Measurements from ENCODE around the gene ARVCF. TPM values are rescaled to one million over a fixed set of nuclear protein-coding genes. Genes with fewer than 3 reads are reported as not detected.

Gene ARVCF
- total RNA-seq, 1 donor from 2014 or later, result 101 TPM

DNA sequence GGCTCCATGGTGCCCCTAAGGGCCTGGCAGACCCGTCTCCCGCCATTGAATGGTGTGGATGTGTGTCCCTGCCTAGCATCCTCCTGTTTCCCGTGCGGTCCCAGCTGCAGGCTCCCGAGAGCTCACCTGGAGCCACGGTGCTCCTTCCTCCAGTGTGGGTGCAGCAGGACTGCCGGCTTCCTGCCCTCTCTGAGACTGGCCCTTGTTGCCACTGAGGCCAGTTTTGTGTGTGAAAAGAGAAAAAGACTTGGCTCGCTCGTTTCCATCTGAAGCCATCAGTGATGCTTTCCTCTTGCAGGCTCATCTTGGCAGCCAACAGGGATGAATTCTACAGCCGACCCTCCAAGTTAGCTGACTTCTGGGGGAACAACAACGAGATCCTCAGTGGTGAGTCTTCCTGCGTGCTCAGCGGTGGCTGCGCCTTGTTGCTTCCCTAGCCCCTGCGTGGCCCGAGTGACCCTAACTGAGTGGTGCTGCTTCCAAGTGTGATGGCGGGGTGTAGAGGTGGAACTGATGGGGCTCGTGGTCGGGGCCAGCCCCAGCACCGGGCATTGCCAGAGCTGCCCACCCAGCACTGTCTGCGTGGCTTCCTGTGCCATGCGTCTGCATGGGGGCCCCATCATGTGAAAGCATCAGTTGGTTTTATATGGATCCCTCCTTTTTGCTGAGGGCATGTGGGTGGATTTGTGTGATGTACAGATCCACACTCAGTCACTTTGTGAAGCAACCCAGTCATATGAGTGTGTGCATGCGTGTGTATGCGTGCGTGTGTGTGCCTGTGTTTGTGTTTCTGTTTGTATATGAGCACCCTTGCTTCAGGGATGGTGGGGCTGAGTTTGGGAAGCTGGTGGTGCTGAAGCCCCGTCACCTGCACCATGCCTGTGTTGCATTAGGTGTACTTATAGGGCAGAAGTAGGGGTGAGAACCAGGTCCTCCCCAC is 26.7 kb upstream of the ARVCF start:
- Mint-ChIP-seq H3K27ac (no peak overlapping the region), H3K9me3 (ENCODE audit: low read depth) (no peaks in the 10 kb centered on the region), H3K36me3 (ENCODE audit: insufficient read depth) (peaks cover 9% of the 10 kb centered on the region), H3K4me1 (ENCODE audit: low read depth) (no peaks in the 10 kb centered on the region), H3K27me3 (no peaks in the 10 kb centered on the region), H3K4me3 (ENCODE audit: low read depth) (no peak overlapping the region)
- no peak for DNase-seq (ENCODE audit: low spot score, unreplicated experiment)
- TF ChIP-seq, protein P1, sequence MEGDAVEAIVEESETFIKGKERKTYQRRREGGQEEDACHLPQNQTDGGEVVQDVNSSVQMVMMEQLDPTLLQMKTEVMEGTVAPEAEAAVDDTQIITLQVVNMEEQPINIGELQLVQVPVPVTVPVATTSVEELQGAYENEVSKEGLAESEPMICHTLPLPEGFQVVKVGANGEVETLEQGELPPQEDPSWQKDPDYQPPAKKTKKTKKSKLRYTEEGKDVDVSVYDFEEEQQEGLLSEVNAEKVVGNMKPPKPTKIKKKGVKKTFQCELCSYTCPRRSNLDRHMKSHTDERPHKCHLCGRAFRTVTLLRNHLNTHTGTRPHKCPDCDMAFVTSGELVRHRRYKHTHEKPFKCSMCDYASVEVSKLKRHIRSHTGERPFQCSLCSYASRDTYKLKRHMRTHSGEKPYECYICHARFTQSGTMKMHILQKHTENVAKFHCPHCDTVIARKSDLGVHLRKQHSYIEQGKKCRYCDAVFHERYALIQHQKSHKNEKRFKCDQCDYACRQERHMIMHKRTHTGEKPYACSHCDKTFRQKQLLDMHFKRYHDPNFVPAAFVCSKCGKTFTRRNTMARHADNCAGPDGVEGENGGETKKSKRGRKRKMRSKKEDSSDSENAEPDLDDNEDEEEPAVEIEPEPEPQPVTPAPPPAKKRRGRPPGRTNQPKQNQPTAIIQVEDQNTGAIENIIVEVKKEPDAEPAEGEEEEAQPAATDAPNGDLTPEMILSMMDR (IDR thresholded peaks at IDR 0.05; ENCODE audit: unreplicated experiment), result no peak

DNA sequence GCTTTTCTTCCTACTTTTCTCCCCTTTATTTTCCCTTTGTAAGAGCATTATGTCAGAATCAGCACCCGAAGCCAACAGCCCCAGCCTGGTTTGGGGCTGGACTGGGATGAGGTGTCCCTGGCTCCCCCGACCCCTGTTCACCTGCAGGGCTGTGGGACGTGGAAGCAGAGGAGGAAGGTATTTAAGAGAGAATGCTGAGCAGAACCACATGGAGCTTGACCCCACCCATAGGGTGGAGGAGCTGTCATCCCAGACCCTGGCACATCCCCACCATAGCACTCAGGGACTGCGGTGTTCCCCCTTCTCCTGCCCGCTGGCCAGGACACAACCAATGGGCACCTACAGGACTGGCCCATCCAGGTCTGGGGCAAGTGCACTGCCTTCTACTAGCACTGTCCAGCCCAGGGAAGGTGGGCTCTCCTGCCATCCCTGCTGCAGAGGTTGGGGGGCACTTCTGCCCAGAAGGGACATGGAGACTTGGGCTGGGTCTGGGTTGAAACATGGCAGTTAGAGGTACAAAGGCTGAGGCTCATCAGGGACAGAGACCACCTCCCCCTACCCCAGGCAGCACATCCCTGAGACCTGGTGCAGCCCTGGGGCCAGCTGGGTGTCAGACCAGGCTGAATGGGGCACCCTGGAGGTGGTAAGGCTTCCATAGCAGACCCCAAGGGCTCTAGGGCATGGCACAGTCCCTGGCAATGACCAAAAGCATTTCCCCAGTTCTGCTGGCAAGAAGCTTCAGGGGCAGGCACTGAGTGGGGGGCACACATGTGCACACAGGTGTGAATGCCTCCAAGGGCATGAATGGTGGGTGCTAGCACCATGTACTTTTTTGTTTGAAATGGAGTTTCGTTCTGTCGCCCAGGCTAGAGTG is 23.9 kb upstream of the ARVCF start:
- no peak for DNase-seq (ENCODE audit: low spot score, unreplicated experiment)
- no peaks in the 10 kb centered on the region for H3K9me3 Mint-ChIP-seq (ENCODE audit: low read depth)
- TF ChIP-seq, protein P1 (IDR thresholded peaks at IDR 0.05; ENCODE audit: unreplicated experiment), result no peak

DNA sequence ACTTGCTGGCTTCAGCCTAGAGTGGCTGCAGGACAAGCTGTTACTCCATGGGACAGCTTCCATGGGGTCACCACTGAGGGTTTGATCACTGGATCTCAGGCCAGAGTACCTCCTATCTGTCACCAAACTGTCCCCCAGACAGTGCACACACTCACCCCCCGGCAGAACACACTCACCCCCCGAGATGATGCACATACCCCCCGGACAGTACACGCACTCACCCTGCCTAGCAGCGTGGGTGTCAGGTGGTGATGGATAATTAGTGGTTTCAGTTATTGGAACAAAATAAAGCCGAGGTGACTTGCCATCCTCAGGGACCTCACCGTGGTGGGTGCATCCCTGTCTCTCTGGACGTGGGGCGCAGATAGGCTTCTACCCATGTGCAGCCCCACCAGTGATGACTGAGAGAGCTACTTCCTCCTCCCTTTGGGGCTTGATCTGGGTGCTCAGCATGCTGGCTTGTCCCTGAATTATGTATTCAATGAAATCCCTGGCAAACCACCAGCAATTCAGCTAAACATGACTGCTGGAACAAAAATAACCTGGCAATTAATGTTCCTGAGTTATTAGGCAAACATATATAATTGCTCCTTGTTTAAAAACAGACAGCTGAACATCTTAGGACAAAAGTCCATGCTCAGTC is 23.2 kb upstream of the ARVCF start:
- no peak for DNase-seq (ENCODE audit: low spot score, unreplicated experiment)
- Mint-ChIP-seq H3K4me1 (ENCODE audit: low read depth) (peaks cover 4% of the 10 kb centered on the region), H3K9me3 (ENCODE audit: low read depth) (no peaks in the 10 kb centered on the region), H3K27ac (no peak overlapping the region), H3K27me3 (no peaks in the 10 kb centered on the region), H3K4me3 (ENCODE audit: low read depth) (no peak overlapping the region), H3K36me3 (ENCODE audit: insufficient read depth) (peaks cover 7% of the 10 kb centered on the region)
- TF ChIP-seq, protein P1 (IDR thresholded peaks at IDR 0.05; ENCODE audit: unreplicated experiment), result no peak

More for the DNA sequence above, 23.9 kb upstream of the ARVCF start:
- peaks cover 4% of the 10 kb centered on the region for H3K4me1 Mint-ChIP-seq (ENCODE audit: low read depth)
- no peak overlapping the region for H3K27ac Mint-ChIP-seq
- no peak overlapping the region for H3K4me3 Mint-ChIP-seq (ENCODE audit: low read depth)
- H3K36me3 Mint-ChIP-seq (ENCODE audit: insufficient read depth), result peaks cover 7% of the 10 kb centered on the region
- H3K27me3 Mint-ChIP-seq, result no peaks in the 10 kb centered on the region

DNA sequence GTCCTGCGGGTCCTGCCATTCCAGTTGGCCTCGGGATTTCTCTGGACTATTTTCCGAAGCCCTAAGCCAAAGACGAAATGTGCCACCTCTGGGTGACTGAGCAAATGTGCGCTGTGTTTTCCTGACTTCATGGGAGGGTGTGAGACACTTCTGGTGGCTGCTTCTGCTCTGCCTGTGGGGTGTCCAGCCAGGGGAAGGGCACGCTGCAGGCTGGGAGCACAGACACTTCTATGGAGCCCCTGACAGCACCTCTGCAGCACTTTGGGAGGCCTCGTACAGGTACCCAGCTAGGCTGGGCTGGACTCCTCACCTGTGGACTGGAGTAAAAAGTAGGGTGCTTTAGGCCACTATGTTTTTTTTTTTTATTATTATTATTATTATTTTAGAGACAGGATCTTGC is 22.0 kb upstream of the ARVCF start:
- TF ChIP-seq, protein P1 (IDR thresholded peaks at IDR 0.05; ENCODE audit: unreplicated experiment), result no peak
- no peaks in the 10 kb centered on the region for H3K9me3 Mint-ChIP-seq (ENCODE audit: low read depth)
- peaks cover 7% of the 10 kb centered on the region for H3K36me3 Mint-ChIP-seq (ENCODE audit: insufficient read depth)
- H3K27ac Mint-ChIP-seq, result no peak overlapping the region
- H3K4me1 Mint-ChIP-seq (ENCODE audit: low read depth), result peaks cover 4% of the 10 kb centered on the region
- no peaks in the 10 kb centered on the region for H3K27me3 Mint-ChIP-seq
- no peak for DNase-seq (ENCODE audit: low spot score, unreplicated experiment)
- H3K4me3 Mint-ChIP-seq (ENCODE audit: low read depth), result no peak overlapping the region

DNA sequence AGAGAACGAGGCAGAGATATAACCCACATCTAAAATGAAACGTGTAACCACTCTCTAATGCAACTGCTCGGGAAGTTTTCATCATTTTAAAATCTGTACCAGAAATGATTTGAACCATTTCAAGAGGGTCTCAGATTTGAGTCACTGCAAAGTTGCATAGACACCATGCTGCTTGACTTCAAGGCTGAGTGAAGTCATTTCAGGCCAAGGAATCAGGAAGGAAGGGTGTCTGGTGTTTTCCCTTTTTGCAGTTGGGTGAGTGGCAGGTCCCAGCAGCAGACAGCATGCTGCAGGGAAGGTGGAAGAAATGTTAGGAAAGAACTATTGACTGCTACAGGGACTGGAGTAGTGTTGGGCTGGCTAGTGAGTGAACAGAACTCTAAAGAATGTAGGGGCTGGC is 20.8 kb upstream of the ARVCF start:
- Mint-ChIP-seq H3K36me3 (ENCODE audit: insufficient read depth) (peaks cover 7% of the 10 kb centered on the region), H3K27ac (no peak overlapping the region), H3K27me3 (no peaks in the 10 kb centered on the region), H3K4me1 (ENCODE audit: low read depth) (peaks cover 4% of the 10 kb centered on the region), H3K4me3 (ENCODE audit: low read depth) (no peak overlapping the region), H3K9me3 (ENCODE audit: low read depth) (no peaks in the 10 kb centered on the region)
- DNase-seq (ENCODE audit: low spot score, unreplicated experiment), result no peak
- TF ChIP-seq, protein P1 (IDR thresholded peaks at IDR 0.05; ENCODE audit: unreplicated experiment), result no peak
